GM18520 (cell line): ENCODE data around the gene BGN.
A peak's percentile ranks its signal among the peaks of the same experiment; 100 is the strongest.

Experiments used
- ATAC-seq: cut with Tn5 transposase; IDR thresholded peaks from one replicate; pipeline ENCODE4 v1.9.1; 2021; ENCODE audit not compliant: unreplicated experiment

BGN gene

DNA sequence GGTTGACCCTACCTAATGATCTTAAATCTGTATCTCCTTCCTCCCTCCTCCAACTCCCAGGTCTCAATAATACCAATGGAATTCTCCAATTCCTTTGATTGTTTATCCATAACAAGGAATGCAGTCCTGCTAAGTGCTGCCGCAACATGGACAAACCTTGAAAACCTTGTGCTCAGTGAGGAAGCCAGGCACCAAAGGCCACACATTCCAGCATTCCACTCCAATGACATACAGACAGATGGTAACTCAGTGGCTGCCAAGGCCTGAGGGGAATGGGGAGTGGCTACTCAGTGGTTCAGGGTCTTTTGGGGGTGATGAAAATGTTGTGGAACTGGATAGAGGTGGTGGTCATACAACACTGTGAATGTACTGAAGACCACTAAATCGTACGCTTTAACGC, 34.8 kb upstream of the BGN start:
- no peak for ATAC-seq

DNA sequence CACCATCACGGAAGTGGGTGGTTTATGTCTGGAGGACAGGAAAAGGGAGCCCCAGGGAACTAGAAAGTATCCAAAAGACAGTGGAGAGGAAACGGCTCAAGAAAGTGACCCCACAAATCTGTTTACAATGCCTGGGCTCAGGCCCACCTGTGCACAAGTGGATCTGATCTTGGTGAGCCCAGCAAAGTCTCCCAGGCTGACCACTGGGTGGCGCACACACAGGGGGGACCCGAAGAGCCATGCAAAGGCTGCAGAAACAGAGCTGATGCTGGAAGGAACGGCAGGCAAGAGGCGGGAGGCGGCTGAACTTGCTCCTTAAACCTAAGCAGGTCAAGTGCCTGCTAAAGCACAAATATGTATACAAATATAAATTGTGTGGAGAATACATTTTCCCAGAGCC, 34.0 kb upstream of the BGN start:
- no peak for ATAC-seq

- no peak for ATAC-seq
Measured at GRCh38 chrX:153462291-153462690, 32.5 kb upstream of the BGN start.

DNA sequence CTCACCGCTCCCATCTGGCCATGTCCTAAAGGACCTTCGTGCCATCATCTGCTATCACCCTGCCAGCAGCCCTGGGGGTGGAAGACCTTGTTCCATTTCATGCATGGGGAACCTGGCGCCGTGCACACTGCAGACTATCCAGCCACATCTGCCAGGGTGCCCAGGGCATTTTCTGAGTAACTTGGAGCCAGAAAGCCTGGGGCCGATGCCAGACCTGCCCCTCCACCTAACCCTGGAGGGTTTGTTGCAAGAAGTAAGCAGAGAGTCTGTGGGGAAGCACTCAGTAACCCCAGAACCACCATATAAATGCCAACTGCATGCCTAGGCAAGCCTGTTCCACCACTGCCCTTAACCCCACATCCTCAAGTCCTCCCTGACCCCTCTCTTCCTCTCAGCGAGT, 31.7 kb upstream of the BGN start:
- no peak for ATAC-seq

GRCh38 chrX:153463556-153463955, 31.2 kb upstream of the BGN start:
- ATAC-seq = no peak

DNA sequence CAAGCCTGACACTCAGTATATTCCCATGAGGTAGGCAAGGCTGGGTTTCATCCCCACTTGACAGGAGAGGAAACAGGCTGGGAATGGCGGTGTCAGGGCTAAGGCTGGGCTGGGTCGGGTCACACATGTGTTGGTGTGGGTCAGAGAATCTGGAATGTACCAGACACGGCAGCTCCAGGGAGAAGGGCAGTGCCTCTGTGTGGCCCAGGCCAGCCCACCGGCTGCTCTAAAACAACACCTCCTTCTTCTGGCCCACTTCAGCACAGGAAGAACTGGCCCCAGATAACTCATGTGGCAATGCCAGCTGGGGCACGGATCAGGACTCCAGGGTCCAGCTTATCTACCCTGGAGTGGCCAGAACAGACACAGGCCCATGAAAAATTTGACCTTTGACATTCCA, 30.7 kb upstream of the BGN start:
- no peak for ATAC-seq

- ATAC-seq = no peak
Measured at GRCh38 chrX:153465691-153466380, 28.9 kb upstream of the BGN start.

- ATAC-seq = no peak
Measured at GRCh38 chrX:153468008-153468580, 26.7 kb upstream of the BGN start.

GRCh38 chrX:153469811-153470410, 24.9 kb upstream of the BGN start:
- ATAC-seq = peak; percentile 28

GRCh38 chrX:153470411-153471363, 24.1 kb upstream of the BGN start, which contains the start of gene HAUS7:
Gene HAUS7, minus strand, starts transcription at chrX:153470576. Its CDS starts 19 bp downstream, at chrX:153470557.
- ATAC-seq = peak; percentile 55

DNA sequence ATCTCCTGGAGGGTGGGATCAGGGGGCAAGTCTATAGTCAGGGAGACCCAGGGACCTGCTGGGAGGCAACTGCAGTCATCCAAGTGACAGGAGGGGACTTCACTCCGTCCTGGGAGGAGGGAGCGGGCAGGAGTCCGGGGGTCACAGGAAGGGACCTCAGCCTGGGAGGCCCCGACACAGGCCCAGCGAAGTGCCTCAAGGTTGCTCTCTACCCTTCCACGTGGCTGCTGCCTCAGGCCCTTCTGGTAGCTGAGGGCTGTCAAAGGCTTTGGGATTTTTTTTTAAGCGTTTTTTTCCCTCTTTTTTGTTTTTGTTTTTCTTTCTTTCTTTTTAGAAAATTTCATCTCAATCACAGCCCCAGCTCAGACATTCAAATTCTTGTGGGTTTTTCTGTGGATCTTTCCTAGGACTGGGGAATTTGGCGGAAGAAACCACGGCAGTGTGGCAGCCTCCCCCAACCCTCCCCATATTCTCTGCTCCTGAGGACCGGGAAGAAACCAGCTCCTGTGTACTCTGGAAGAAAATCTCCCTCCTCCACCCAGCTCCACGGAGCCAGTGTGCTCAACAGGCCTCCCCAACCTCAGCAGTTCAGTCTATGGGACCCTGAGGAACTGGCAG, 23.0 kb upstream of the BGN start:
- ATAC-seq = no peak

DNA sequence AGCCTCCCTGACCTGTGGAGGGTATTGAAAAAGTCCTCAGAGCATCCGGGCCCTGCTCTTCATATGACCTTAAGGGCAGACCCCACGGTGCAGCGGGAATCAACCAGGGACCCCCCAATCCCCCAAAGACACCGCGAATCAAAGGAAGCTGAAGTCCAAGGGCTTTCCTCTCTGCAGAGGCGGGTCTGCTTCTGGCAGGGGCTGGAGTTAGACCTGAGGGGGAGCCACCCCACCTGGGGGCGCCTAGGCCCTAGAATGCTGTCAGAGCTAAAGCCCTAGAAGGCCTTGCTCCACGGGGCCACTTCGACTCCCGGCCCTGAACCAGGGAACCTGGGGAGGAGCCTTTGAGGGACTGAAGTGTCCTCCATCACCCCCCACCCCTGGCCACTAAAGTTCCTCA, 21.7 kb upstream of the BGN start:
- no peak for ATAC-seq

GRCh38 chrX:153474266-153474665, 20.5 kb upstream of the BGN start:
- ATAC-seq = no peak

GRCh38 chrX:153474718-153475117, 20.1 kb upstream of the BGN start:
- ATAC-seq = no peak

GRCh38 chrX:153475271-153475670, 19.5 kb upstream of the BGN start:
- ATAC-seq = no peak

DNA sequence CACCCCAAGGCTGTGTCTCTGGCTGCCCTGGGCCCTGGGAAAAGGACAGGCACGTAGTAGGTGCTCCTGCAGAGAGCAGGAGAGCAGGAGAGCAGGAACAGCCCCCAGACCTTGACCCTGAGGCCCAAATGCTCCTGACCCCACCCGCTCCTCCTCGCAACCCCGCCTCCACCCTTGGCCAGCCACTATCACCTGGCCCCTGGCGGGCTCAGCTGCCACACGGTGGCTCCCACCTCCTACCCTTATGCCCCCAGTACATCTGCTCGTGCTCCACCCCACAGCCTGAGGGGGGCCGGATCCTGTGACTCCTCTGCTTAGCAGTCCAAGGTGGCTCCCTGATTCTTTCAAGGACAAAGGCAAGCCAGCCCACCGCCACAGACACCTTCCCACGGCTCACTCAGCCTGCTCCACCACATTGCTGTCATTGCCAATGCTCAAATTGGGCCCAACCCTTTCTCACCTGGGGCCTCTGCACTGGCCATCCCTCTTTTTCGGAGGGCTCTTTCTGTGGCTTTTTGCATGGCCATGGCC, 19.0 kb upstream of the BGN start:
- no peak for ATAC-seq

- ATAC-seq = no peak
Measured at GRCh38 chrX:153476666-153477363, 18.0 kb upstream of the BGN start.

DNA sequence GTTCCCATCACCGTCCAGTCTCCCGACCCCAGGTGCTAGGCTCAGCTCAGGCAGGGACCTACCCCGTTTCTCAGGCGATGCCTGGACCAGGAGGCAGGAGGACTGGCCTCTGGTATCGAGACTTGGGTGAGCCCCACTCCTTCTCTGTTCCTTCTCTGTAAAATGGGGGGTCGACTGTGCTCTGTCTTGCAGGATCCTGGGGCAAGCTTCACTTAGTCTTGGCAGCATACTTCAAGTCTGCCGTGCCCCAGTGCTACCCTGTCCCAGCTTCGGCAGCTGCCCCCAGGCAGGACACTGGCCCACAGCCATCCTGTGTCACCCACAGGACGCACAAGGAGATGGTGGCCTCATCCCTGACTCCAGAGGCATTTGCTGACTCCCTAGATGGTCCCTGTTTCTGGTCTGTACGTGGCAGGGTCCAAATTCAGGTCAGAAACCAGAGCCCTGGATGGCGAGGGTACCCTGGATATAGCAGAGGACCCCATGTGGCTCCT, 17.4 kb upstream of the BGN start:
- ATAC-seq = no peak

DNA sequence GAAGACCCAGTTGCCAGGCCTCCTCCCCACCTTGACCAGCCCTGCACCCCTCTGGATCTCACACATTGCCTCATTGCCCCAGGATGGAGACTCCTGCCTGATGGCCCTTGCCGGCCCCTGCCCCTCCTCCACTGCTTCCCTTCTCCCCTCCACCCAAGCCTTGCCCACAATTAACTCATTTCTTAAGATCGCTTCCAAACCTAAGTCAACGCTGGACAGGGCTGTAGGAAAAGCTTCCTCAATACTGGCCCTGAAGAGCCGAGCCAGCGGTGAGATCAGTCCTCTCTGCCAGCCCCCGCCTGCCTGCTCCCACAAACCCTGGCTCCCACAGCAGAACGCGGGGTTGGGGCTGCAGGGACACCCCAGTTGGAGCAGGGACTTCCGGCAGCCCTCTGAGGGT, 16.9 kb upstream of the BGN start:
- ATAC-seq = no peak

DNA sequence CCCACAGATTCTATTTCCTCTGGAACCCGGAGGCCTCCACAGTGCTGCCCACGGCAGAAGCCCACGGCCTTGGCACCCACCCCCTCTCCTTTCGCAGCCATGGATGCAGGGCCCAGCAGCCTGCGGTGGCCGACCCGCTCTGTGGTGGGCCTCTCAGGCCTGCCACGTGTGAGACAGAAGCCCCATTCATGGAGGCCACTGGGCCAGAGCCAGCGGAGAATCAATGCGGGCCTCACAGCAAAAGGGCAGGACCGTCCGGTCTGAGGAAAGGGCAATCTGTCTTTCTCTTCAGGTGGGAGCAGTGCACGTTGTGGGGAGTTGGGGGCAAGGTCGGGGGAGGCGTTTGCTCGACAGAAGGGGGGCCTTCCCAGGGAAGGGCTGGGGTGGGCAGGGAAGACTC, 16.0 kb upstream of the BGN start:
- ATAC-seq = no peak
